BLaER1 (cell line): Measurements from ENCODE around the gene OSBPL9.

Experiments
- H3K27ac ChIP-seq: shearing (Covaris generic); formaldehyde crosslinking; 2 replicates; pipeline ENCODE4 v1.8.1; 2022
- H3K27me3 ChIP-seq: shearing (Covaris generic); formaldehyde crosslinking; 2 replicates; pipeline ENCODE4 v1.8.1; 2022
- H3K36me3 ChIP-seq: shearing (Covaris generic); formaldehyde crosslinking; 2 replicates; pipeline ENCODE4 v1.8.1; 2022
- H3K4me1 ChIP-seq: shearing (Covaris generic); formaldehyde crosslinking; 2 replicates; pipeline ENCODE4 v1.8.1; 2022
- H3K4me2 ChIP-seq: shearing (Covaris generic); formaldehyde crosslinking; 2 replicates; pipeline ENCODE4 v1.8.1; 2022
- H3K4me3 ChIP-seq: shearing (Covaris generic); formaldehyde crosslinking; 2 replicates; pipeline ENCODE4 v1.8.1; 2022
- H3K9ac ChIP-seq: shearing (Covaris generic); formaldehyde crosslinking; 2 replicates; pipeline ENCODE4 v1.8.1; 2022
- H3K9me3 ChIP-seq: shearing (Covaris generic); formaldehyde crosslinking; 2 replicates; pipeline ENCODE4 v1.8.1; 2022
- H4K20me1 ChIP-seq: shearing (Covaris generic); formaldehyde crosslinking; 2 replicates; pipeline ENCODE4 v1.8.1; 2022
- Cebpa-rat ChIP-seq: shearing (Covaris generic); IDR thresholded peaks from 2 replicates; pipeline ENCODE4 v1.8.1; 2022

The OSBPL9 gene

DNA sequence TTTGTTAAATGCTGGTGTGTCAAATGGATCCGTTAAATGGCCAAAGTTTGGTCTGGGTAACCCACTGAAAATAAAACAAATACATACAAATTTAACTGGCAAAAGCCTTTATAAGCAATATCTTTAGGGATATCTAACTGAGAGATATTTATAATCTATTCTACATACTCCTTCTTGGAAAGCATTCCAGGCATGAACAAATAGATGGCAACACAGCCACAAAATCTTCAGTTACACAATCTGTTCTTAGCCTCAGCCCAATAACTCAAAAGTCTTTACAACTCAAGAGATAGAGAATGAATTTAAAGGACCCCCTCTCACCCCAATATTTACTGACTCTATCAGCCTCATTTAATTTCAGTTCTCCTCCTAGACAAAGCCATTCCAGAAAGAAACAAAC, 202.9 kb downstream of the OSBPL9 start:
- Histone ChIP-seq H3K4me2 (no peak overlapping the region), H3K4me3 (no peak overlapping the region), H3K4me1 (no peaks in the 10 kb centered on the region), H4K20me1 (no peaks in the 10 kb centered on the region), H3K27me3 (no peaks in the 10 kb centered on the region), H3K27ac (no peak overlapping the region), H3K9me3 (no peaks in the 10 kb centered on the region), H3K9ac (no peak overlapping the region), H3K36me3 (peaks cover 67% of the 10 kb centered on the region)
- no peak for TF ChIP-seq Cebpa-rat

DNA sequence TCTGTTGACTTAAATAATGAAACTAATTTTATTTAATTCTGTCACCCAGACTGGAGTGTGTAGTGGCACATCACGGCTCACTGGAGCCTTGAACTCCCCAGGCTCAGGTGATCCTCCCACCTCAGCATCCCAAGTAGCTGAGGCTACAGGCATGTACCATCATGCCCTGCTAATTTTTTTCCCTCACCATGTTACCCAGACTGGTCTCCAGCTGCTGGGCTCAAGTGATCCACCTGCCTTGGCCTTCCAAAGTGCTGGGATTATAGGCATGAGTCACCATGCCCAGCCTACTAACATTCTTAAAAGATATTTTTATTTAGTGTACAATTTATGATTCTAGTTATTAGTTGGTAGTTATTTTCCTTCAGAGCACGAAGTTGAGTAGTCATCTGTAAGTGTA, 212.2 kb downstream of the OSBPL9 start:
- TF ChIP-seq Cebpa-rat, result no peak
- Histone ChIP-seq H4K20me1 (no peaks in the 10 kb centered on the region), H3K4me2 (no peak overlapping the region), H3K9ac (no peak overlapping the region), H3K36me3 (peaks cover 78% of the 10 kb centered on the region), H3K4me1 (no peaks in the 10 kb centered on the region), H3K9me3 (peaks cover 10% of the 10 kb centered on the region), H3K27me3 (no peaks in the 10 kb centered on the region), H3K4me3 (no peak overlapping the region), H3K27ac (no peak overlapping the region)

DNA sequence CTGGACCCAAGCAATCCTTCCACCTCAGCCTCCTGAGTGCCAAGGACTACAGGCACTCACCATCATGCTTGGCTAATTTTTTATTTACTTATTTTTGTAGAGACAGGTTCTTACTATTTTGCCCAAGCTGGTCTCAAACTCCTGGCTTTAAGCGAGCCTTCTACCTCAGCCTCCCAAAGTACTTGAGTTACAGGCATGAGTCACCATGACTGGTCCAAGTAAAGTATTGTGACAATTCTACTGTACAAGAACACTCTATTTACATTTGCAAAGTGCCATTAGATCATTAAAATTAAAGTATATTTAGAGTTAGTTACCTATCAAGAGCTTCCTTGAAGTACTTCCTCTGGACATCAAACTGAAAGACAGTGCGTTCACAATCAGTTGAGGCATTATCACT, 216.8 kb downstream of the OSBPL9 start:
- H3K9me3 ChIP-seq, result peaks cover 10% of the 10 kb centered on the region
- no peaks in the 10 kb centered on the region for H3K4me1 ChIP-seq
- no peak overlapping the region for H3K4me2 ChIP-seq
- no peak overlapping the region for H3K9ac ChIP-seq
- TF ChIP-seq Cebpa-rat, result no peak
- H3K27me3 ChIP-seq, result no peaks in the 10 kb centered on the region
- H3K4me3 ChIP-seq, result no peak overlapping the region
- no peaks in the 10 kb centered on the region for H4K20me1 ChIP-seq
- H3K36me3 ChIP-seq, result peaks cover 79% of the 10 kb centered on the region
- no peak overlapping the region for H3K27ac ChIP-seq

DNA sequence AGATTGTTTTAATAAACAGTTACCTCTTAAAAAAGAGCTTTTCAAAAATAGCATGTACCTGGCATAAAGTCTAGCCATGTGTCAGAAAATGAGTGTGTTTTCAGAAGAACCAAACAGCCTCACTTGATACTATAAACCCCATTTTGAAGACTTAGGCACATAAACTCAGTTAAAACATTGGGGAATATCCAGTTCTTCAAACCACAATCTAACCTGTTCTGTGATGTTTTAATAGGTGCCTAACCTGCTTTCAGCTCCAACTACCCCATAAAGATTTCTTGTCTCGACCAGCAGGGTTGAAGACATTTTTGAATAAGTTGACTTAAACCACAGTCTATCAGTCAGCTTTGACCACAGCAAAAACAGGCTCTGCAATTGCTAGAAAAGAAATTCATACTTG, 220.4 kb downstream of the OSBPL9 start:
- Histone ChIP-seq H3K4me1 (no peaks in the 10 kb centered on the region), H3K27ac (no peak overlapping the region), H3K27me3 (no peaks in the 10 kb centered on the region), H3K9me3 (no peaks in the 10 kb centered on the region), H3K9ac (no peak overlapping the region), H4K20me1 (no peaks in the 10 kb centered on the region), H3K4me2 (no peak overlapping the region), H3K4me3 (no peak overlapping the region), H3K36me3 (peaks cover 61% of the 10 kb centered on the region)
- no peak for TF ChIP-seq Cebpa-rat
